Stomach (tissue), 4 donors: ENCODE results near the gene RNF114.

Experiments used
- CTCF ChIP-seq, 7 experiments: fragments of 450-650 bp in 4 of 7; fragments of 200-600 bp in 3 of 7; sonication (generic) in 3 of 7; IDR thresholded peaks; one replicate each; pipeline ENCODE4 v1.5.1; 2016 to 2019; ENCODE audit warnings: antibody characterized with exemption in 7 of 7, control low read depth in 2 of 7, mild to moderate bottlenecking in 1 of 7
- POLR2AphosphoS5 ChIP-seq, 3 donors: sonication (generic); formaldehyde crosslinking; IDR thresholded peaks; one replicate each; pipeline ENCODE4 v1.6.1; 2016; ENCODE audit warnings: antibody characterized with exemption in 3 of 3

- TF ChIP-seq CTCF (IDR thresholded peaks at IDR 0.05) (no peak), POLR2AphosphoS5 (IDR thresholded peaks at IDR 0.05) (no peak)
Observed at GRCh38 chr20:49965781-49966305, 29.6 kb downstream of the RNF114 start.
